ENCODE measurements around the gene THTPA. TPM values are rescaled to one million over a fixed set of nuclear protein-coding genes. Genes with fewer than 3 reads are reported as not detected.

Gene THTPA
- total RNA-seq, 1 experiment from 2014 or later = 20.0 TPM

GRCh38 chr14:23566112-23566777 is 10.2 kb downstream of the THTPA start (continued):
- TF ChIP-seq ARID4B (CRISPR knock-in tag; IDR thresholded peaks at IDR 0.05; ENCODE audit: borderline replicate concordance) = no peak
- no peak for TF ChIP-seq ESRRA (CRISPR knock-in tag; IDR thresholded peaks at IDR 0.05; ENCODE audit: borderline replicate concordance)
- TF ChIP-seq SOX15 (CRISPR knock-in tag; IDR thresholded peaks at IDR 0.05) = no peak
- no peak for TF ChIP-seq ZNF423 (CRISPR knock-in tag; IDR thresholded peaks at IDR 0.05)

GRCh38 chr14:23566778-23567185 is 10.7 kb downstream of the THTPA start:
- Mint-ChIP-seq H3K27ac (no peak overlapping the region), H3K4me1 (peaks cover 36% of the 10 kb centered on the region), H3K36me3 (peaks cover 16% of the 10 kb centered on the region), H3K4me3 (peak overlapping the region; percentile 98), H3K27me3 (ENCODE audit: low read depth) (no peaks in the 10 kb centered on the region; the same call in 1 of the 2 replicates), H3K9me3 (no peaks in the 10 kb centered on the region)
- ChIA-PET CTCF (interaction anchor here (0.7 to 2.2 kb wide), 10 partner anchors 9 to 628 kb away, joined by 3 to 11 read pairs (median 6); partner anchors contain the start of gene TM9SF1), POLR2A (interaction anchor here (0.6 to 1.5 kb wide), 7 partner anchors 8 to 502 kb away, joined by 3 to 6 read pairs (median 4); partner anchors contain the start of gene JPH4)
- DNase-seq (ENCODE audit: low spot score) = no peak
- no peak; the same call in 1 of the 2 replicates for ATAC-seq
- TF ChIP-seq ZNF671 (CRISPR knock-in tag; IDR thresholded peaks at IDR 0.05) (no peak), JAZF1 (CRISPR knock-in tag; IDR thresholded peaks at IDR 0.05) (no peak), HMGXB4 (CRISPR knock-in tag; IDR thresholded peaks at IDR 0.05) (no peak), ZNF425 (CRISPR knock-in tag; conservative IDR thresholded peaks at IDR 0.05) (no peak), FOXJ3 (CRISPR knock-in tag; IDR thresholded peaks at IDR 0.05; ENCODE audit: borderline replicate concordance) (no peak), HMGA2 (CRISPR knock-in tag; IDR thresholded peaks at IDR 0.05) (no peak), ZNF532 (CRISPR knock-in tag; IDR thresholded peaks at IDR 0.05; ENCODE audit: borderline replicate concordance) (no peak), ESRRA (CRISPR knock-in tag; IDR thresholded peaks at IDR 0.05; ENCODE audit: borderline replicate concordance) (no peak), USF1 (CRISPR knock-in tag; IDR thresholded peaks at IDR 0.05) (no peak), ATF6 (CRISPR knock-in tag; IDR thresholded peaks at IDR 0.05) (no peak), ARID4B (CRISPR knock-in tag; IDR thresholded peaks at IDR 0.05; ENCODE audit: borderline replicate concordance) (no peak)
